K562 (cell line): ENCODE data around the gene CHRNB4. TPM values are rescaled to one million over a fixed set of nuclear protein-coding genes. Genes with fewer than 3 reads are reported as not detected.

ENCODE experiments used
- BRD4 ChIP-seq: fragments of 200-600 bp; sonication (generic); IDR thresholded peaks from 2 replicates; pipeline ENCODE4 v1.6.1; 2017; ENCODE audit warnings: inconsistent platforms
- NELFE ChIP-seq: IDR thresholded peaks from 2 replicates; pipeline ENCODE4 v1.6.1; 2011; ENCODE audit warnings: mild to moderate bottlenecking; ENCODE audit not compliant: insufficient read depth, insufficient read length
- NRF1 ChIP-seq, 2 experiments: fragments of 450-650 bp; IDR thresholded peaks in 1 of 2; conservative IDR thresholded peaks in 1 of 2; 2 replicates each; pipeline ENCODE4 v1.6.1; 2014; ENCODE audit warnings: mild to moderate bottlenecking in 2 of 2
- PYGO2 ChIP-seq: fragments of 450-650 bp; IDR thresholded peaks from 2 replicates; pipeline ENCODE4 v1.6.1; 2016; ENCODE audit warnings: mild to moderate bottlenecking, missing genetic modification characterization, moderate library complexity, missing compliant biosample characterization
- SMAD3 ChIP-seq: fragments of 450-650 bp; formaldehyde crosslinking; conservative IDR thresholded peaks from 2 replicates; pipeline ENCODE4 v1.4.0; 2020; ENCODE audit warnings: mild to moderate bottlenecking
- SUPT5H ChIP-seq: fragments of 450-650 bp; IDR thresholded peaks from 2 replicates; pipeline ENCODE4 v1.6.1; 2016
- ZNF282 ChIP-seq: sonication (generic); formaldehyde crosslinking; IDR thresholded peaks from 2 replicates; pipeline ENCODE4 v1.8.1; 2023; ENCODE audit warnings: missing genetic modification reagents
- polyA plus RNA-seq, 8 experiments: library from polyadenylated mRNA; depleted of rRNA in 4 of 8; stranded (reverse) in 5 of 8; unstranded in 3 of 8; fragments of >200 nt; fragmentation: Nextera tagmentation in 2 of 8; fragmentation: Illumina TruSeq in 1 of 8; extraction: Ambion mirVana in 2 of 8; extraction: Trizol in 1 of 8; gene quantifications; 2 replicates each; pipeline versions ENCODE4 v1.2.1 to v1.2.3, GENCODE V29; 2011 to 2014; ENCODE audit warnings: inconsistent platforms in 1 of 8, missing spikeins in 1 of 8
- total RNA-seq, 7 experiments: library from RNA; depleted of rRNA in 6 of 7; stranded (reverse); fragments of >200 nt in 6 of 7; fragmentation: Illumina TruSeq in 2 of 7; extraction: Trizol in 2 of 7; gene quantifications; 2 replicates each; pipeline versions ENCODE4 v1.2.1 to v1.2.3, GENCODE V29; 2011 to 2021; ENCODE audit warnings: low replicate concordance in 1 of 7
- TF ChIP-seq, protein P1 (sequence below): sonication (generic); formaldehyde crosslinking; IDR thresholded peaks from 2 replicates; pipeline ENCODE4 v1.8.0; 2022; ENCODE audit warnings: mild to moderate bottlenecking, missing genetic modification reagents

CHRNB4 gene
- total and polyA plus RNA-seq, 9 of the 15 experiments (the other 6 are each of a cell fraction or from before 2014, with no cell fraction given) = 0.08 to 0.18 TPM; not detected in 7

DNA sequence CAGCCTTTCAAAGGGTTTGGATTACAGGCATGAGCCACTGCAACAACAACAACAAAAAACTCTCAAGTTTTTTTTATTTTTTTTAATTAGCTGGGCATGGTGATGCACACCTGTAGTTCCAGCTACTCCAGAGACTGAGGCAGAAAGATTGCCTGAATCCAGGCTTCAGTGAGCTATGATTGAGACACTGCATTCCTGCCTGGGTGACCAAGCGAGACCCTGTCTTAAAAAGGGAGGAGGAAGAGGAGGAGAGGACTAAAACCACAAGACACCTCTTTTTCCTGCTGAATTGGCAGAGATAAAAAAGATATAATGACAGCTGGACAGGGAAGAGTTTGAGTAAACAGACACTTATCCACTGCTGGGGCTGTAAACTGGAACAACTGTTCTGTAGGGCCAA, 22.7 kb upstream of the CHRNB4 start (continued):
- TF ChIP-seq PYGO2 (tag) = no peak
- no peak for TF ChIP-seq SUPT5H
- TF ChIP-seq NRF1 (conservative IDR thresholded peaks at IDR 0.05 in 1 of 2, IDR thresholded peaks at IDR 0.05 in 1 of 2) = no peak
- TF ChIP-seq, protein P1, sequence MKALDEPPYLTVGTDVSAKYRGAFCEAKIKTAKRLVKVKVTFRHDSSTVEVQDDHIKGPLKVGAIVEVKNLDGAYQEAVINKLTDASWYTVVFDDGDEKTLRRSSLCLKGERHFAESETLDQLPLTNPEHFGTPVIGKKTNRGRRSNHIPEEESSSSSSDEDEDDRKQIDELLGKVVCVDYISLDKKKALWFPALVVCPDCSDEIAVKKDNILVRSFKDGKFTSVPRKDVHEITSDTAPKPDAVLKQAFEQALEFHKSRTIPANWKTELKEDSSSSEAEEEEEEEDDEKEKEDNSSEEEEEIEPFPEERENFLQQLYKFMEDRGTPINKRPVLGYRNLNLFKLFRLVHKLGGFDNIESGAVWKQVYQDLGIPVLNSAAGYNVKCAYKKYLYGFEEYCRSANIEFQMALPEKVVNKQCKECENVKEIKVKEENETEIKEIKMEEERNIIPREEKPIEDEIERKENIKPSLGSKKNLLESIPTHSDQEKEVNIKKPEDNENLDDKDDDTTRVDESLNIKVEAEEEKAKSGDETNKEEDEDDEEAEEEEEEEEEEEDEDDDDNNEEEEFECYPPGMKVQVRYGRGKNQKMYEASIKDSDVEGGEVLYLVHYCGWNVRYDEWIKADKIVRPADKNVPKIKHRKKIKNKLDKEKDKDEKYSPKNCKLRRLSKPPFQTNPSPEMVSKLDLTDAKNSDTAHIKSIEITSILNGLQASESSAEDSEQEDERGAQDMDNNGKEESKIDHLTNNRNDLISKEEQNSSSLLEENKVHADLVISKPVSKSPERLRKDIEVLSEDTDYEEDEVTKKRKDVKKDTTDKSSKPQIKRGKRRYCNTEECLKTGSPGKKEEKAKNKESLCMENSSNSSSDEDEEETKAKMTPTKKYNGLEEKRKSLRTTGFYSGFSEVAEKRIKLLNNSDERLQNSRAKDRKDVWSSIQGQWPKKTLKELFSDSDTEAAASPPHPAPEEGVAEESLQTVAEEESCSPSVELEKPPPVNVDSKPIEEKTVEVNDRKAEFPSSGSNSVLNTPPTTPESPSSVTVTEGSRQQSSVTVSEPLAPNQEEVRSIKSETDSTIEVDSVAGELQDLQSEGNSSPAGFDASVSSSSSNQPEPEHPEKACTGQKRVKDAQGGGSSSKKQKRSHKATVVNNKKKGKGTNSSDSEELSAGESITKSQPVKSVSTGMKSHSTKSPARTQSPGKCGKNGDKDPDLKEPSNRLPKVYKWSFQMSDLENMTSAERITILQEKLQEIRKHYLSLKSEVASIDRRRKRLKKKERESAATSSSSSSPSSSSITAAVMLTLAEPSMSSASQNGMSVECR (CRISPR knock-in tag) = no peak
- TF ChIP-seq ZNF282 = no peak
- no peak for TF ChIP-seq BRD4
- no peak for TF ChIP-seq SMAD3 (CRISPR knock-in tag)
- no peak for TF ChIP-seq NELFE
- TF ChIP-seq, all 486 proteins: peak for 0
